K562 (cell line): ENCODE measurements around the gene LRP10. TPM values are rescaled to one million over a fixed set of nuclear protein-coding genes. Genes with fewer than 3 reads are reported as not detected.

ENCODE experiments used
- ATF2 ChIP-seq: sonication (generic); formaldehyde crosslinking; IDR thresholded peaks from 2 replicates; pipeline ENCODE4 v1.8.1; 2022; ENCODE audit warnings: missing genetic modification reagents
- E2F4 ChIP-seq: sonication (generic); formaldehyde crosslinking; IDR thresholded peaks from 2 replicates; pipeline ENCODE4 v1.8.0; 2022; ENCODE audit warnings: mild to moderate bottlenecking, low read depth, missing genetic modification reagents
- E2F6 ChIP-seq, 2 experiments: IDR thresholded peaks; 2 replicates each; pipeline ENCODE4 v1.6.1; 2011; ENCODE audit warnings: borderline replicate concordance in 1 of 2, control low read depth in 1 of 2, low read depth in 1 of 2, low read length in 1 of 2, mild to moderate bottlenecking in 1 of 2, mixed read lengths in 1 of 2, moderate library complexity in 1 of 2; ENCODE audit not compliant: insufficient read depth in 1 of 2, insufficient read length in 1 of 2, poor library complexity in 1 of 2, severe bottlenecking in 1 of 2; ENCODE audit errors: extremely low read depth in 1 of 2
- FIP1L1 ChIP-seq: fragments of 200-400 bp; formaldehyde crosslinking; IDR thresholded peaks from 2 replicates; pipeline ENCODE4 v1.6.1; 2018; ENCODE audit warnings: mild to moderate bottlenecking, low read depth, low read length; ENCODE audit not compliant: poor library complexity, severe bottlenecking
- ID3 ChIP-seq, 2 experiments: fragments of 250-450 bp in 1 of 2; fragments of 450-650 bp in 1 of 2; sonication (Bioruptor Pico) in 1 of 2; IDR thresholded peaks; 2 replicates each; pipeline versions ENCODE4 v1.6.1 to v1.8.0; 2016 to 2021; ENCODE audit warnings: mild to moderate bottlenecking in 2 of 2, moderate library complexity in 2 of 2, missing compliant biosample characterization in 1 of 2, missing genetic modification characterization in 1 of 2
- ZMIZ1 ChIP-seq, 2 experiments: fragments of 150-350 bp in 1 of 2; IDR thresholded peaks; 2 replicates each; pipeline ENCODE4 v1.6.1; 2012 to 2016; ENCODE audit warnings: low read depth in 2 of 2, low read length in 2 of 2, mild to moderate bottlenecking in 1 of 2, moderate library complexity in 1 of 2
- polyA plus RNA-seq, 8 experiments: library from polyadenylated mRNA; depleted of rRNA in 4 of 8; stranded (reverse) in 5 of 8; unstranded in 3 of 8; fragments of >200 nt; fragmentation: Nextera tagmentation in 2 of 8; fragmentation: Illumina TruSeq in 1 of 8; extraction: Ambion mirVana in 2 of 8; extraction: Trizol in 1 of 8; gene quantifications; 2 replicates each; pipeline versions ENCODE4 v1.2.1 to v1.2.3, GENCODE V29; 2011 to 2014; ENCODE audit warnings: inconsistent platforms in 1 of 8, missing spikeins in 1 of 8
- total RNA-seq, 7 experiments: library from RNA; depleted of rRNA in 6 of 7; stranded (reverse); fragments of >200 nt in 6 of 7; fragmentation: Illumina TruSeq in 2 of 7; extraction: Trizol in 2 of 7; gene quantifications; 2 replicates each; pipeline versions ENCODE4 v1.2.1 to v1.2.3, GENCODE V29; 2011 to 2021; ENCODE audit warnings: low replicate concordance in 1 of 7

Gene LRP10
- total and polyA plus RNA-seq, 9 of the 15 experiments (the other 6 are each of a cell fraction or from before 2014, with no cell fraction given) = 1.3 to 45.5 (median 10.9) TPM

- TF ChIP-seq ZMIZ1 (IDR thresholded peaks at IDR 0.05; ENCODE audit: low read depth in 2 of 2, low read length in 2 of 2) (peak in 1 of 2 experiments; percentile 53; a peak in 1 of 4 replicates), E2F6 (IDR thresholded peaks at IDR 0.05; ENCODE audit: borderline replicate concordance in 1 of 2, extremely low read depth in 1 of 2, insufficient read depth in 1 of 2, insufficient read length in 1 of 2, low read depth in 1 of 2, low read length in 1 of 2, poor library complexity in 1 of 2, severe bottlenecking in 1 of 2) (no peak), FIP1L1 (no peak), ID3 (CRISPR knock-in tag; IDR thresholded peaks at IDR 0.05) (no peak), ID3 (tag; IDR thresholded peaks at IDR 0.05) (no peak; the same call in none of the 2 replicates), E2F4 (CRISPR knock-in tag) (no peak), ATF2 (no peak)
These were observed 47.5 kb downstream of the LRP10 start, which contains the start of gene RBM23 (continued) for GRCh38 chr14:22918804-22919600.
